GM21423 (cell line): ENCODE results near the gene FOS.

Source experiments
- ATAC-seq: cut with Tn5 transposase; IDR thresholded peaks from one replicate; pipeline ENCODE4 v1.9.1; 2021; ENCODE audit warnings: mild to moderate bottlenecking, moderate library complexity; ENCODE audit not compliant: unreplicated experiment

Gene FOS

DNA sequence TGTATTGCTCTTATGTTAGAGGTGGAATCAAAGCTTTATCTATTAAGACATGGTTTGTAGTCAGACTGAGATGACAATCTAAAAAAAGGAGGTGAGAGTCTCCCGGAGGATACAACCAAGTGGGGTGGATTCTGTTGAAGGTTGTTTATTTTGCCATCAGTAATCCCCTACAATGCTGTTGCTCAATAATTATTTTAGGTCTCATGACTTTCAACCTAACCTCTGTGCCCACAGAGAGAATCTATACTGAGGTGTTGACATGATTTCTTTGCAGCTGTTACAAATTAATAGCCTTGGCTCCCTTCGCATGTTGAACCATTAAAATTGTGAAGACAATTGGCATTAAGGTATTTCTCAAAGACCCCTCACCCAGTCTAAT, 28.7 kb upstream of the FOS start:
- ATAC-seq = peak; percentile 18

DNA sequence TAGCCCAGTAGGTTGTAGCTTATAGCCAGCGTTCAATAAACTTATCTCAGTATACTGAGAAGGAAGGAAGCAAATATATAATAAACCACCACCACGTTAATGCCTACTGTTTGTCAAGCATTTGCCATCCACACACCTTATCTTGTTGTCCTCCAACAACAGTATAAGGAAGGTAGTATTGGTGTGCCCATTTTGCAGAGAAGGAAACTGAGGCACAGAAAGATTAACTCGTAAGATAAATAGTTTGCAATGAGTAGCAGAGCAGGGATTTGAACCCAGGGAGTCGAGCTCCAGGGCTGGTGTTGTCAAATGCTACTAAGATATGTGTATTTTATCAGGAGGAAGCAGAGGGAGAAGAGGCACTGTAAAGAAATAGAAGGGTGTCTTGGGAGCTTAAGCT, 27.8 kb upstream of the FOS start:
- no peak for ATAC-seq

DNA sequence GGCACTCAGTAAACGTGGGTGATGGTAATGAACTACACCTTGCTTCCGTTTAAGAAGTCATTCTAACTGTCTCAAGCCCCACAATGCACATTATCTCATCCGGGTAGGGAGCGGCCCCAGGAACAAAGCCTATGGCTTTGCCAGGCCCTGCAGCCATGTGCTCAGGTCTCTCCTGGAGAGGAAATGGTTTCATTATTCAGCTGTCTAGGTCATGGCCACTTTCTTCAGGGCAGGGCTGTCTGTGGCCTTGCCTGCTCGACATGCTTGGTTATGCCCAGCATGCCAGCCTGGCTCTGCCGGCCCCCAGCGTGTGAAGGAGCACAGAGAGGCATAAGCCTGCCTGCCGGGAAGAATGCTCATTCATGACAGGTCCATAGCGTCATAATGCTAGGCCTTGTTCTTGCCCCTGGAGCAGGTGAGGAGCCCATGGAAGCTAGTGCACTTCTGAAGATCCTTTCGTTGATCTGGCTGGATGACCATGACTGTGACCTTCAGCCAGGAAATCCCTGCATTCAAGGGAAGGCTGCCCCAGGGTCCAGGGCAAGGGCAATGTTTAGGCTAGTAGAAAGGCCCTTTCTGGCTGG, 26.3 kb upstream of the FOS start:
- ATAC-seq = no peak

DNA sequence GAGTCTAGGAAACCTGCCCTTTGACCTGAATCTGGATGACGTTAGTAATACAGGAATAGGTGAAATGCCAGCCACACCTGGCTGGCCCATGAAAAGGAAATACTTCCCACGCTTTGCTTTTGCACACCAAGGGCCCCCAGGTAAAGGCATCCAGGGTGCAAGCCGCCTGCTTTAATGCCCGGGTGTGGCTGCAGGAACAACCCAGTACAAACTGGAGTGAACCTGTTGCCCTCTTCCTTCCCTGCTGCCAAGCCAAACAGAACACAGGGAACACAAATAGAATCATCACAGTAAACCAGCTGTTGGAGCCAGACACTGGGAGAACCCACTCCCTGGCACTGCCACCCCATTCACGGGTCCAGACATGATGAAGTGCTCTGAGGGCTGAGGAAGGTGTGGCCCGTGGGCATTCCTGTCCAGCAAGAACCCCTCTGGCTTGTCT, 24.2 kb upstream of the FOS start:
- no peak for ATAC-seq

DNA sequence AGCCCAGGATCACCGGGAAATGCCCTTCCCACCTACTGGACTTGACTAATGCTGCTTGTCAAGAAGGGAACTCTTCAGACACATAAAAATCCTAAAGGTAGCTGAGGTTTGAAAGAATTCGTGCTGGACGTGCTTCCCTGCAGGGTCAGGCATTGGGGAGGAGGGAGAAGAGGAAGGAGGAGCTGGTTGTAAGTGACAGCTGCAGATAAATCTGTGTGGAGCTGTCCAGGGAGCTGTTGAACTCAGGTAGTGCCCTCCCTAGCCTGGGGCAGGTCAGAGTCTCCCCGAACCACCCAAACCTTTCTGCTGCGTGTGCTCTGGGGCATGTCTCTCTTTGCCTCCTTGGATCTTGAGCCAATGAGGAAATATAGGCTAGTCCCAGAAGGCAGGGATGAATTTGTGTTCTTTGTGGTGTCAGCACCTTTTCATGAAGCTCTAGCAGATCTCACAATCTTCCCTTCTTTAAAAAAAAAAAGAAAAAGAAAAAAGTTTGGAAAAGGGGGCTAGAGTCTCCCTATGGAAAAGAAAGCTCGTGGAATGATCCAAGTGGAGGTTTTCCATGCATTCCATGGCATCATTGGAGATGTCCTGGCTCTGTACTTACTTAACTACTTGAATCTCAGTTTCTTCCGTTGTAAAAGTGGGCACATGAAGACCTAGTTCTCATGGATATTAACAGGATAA, 23.6 kb upstream of the FOS start:
- ATAC-seq = no peak

DNA sequence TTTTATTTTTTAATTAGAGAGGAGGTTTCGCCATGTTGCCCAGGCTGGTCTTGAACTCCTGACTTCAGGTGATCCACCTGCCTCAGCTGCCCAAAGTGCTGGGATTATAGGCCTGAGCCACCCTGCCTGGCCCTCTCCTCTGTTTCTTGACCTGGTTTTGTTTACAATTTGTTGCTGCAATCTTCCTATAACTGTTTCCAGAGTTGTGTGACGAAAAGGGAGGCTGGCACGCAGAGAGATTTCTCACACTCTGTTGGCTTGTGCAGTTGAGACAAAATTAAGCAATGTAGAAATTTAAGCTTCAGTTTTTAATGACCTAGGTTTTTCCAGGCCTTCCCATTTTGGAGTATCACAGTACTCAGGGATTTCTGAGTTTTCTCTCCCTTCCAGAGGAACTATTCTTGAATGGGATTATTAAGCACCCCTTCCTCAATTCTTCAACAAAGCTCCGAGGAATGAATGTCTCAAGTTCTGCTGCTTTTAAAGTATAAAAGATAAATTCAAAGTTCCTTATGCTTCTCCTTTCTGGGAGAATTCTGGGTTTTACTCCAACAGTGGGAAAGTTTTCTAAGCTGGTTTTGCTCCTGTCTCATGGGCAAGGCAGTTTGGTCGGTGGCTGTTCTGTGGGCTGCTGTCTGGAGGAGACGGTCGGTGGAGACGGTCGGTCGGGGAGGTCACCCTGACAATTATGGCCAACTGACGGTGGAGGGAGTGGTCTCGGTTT, 20.4 kb upstream of the FOS start:
- ATAC-seq = no peak

DNA sequence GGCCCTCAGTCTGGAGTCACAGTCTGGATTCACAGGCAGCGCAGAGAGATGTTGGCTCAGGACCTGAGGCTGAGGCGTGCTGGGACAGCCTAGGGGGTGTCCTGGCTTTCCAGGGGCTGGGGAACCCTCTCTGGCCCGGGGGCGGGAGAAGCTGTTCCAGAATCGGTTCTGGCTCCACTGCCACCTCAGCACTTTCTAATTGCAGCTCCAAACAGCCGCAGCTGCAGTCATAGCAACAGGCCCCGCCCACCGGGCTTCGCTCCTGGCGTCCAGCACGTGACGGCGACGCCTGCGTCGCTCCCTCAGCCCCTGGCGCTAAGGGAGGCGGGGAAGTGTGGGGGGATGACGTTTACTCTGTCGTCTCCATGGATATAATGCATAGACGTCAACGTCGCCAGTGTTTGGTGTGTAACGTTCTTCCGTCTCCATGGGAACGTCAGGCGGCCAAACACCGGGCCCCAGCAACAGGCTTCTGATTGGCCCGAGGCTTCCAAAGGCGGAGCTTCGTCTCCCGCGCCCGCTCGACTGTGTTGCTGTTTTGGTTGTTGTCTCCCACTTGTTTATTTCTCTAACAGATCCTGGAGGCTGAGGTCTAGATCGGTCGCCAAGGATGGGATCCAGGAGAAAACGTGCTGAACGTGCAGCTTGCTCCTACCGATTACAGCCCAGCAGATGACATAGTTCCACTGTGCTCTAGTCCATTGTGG, 19.7 kb upstream of the FOS start:
- ATAC-seq = peak; percentile 93

DNA sequence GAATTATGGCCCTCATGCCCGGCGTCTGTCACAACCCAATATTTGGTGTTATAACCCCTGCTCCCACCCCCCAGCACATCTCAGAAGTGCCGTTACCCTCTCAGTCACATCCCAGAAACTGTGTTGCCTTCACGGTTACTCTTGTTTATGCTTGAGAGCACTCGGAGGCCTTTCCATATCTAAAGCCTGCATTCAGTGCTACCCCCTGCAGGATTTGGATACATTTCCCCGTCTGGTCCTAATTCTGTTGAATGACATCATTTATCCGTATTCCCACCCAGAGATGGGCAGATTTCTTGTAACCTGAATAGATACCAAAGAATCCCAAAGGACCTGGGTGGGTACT, 19.1 kb upstream of the FOS start:
- ATAC-seq = no peak

DNA sequence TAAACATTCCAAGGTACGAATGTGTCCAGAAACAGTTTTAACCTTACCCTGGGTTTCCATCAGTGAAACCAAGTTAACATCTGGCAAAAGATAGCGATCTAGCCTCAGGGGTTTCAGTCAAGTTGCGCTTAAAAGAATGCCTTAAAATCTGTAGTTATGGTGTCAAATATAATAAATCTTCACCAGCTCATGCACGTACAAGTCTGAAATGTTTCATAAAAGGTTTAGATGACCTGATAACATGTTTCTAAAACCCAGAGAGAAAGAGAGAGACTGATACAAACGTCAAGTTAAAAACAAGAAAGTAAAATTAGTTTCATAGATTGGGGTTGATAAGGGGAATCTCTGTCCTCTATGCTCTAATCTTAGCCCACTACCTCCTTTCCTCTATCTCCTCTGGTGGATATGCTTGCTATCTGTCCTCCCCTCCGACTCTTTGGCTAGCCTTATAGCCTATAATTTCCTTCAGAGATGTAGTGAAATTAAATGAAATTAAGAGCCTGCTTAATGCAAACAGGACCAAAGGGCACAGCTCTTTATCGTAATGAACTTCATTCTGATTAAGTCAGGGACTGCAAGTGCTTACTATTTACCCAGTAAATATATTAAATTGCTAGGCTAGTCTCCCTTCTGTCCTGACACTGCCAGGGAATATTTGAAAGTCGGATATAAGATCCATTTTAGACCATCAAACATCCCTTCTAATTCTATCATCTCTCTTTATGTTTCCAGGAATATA, 18.4 kb upstream of the FOS start:
- no peak for ATAC-seq

DNA sequence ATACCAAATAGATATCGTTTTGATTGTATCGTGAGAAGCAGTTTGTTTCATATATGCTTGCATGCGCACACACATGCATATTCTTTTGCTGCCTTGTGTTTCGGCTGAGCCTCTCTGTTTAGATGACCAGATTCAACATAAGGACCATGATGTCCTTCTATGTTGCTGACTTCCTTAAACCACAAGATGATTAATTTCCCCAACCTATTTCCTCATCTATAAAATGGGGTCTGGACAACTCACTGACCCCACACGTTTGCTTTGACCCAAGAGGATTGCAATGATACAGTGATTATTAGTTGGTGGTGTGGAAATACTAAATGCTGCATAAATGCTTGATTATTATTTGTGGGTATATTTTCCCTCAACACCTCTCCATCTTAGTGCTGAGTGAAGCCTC, 16.8 kb upstream of the FOS start:
- ATAC-seq = no peak

DNA sequence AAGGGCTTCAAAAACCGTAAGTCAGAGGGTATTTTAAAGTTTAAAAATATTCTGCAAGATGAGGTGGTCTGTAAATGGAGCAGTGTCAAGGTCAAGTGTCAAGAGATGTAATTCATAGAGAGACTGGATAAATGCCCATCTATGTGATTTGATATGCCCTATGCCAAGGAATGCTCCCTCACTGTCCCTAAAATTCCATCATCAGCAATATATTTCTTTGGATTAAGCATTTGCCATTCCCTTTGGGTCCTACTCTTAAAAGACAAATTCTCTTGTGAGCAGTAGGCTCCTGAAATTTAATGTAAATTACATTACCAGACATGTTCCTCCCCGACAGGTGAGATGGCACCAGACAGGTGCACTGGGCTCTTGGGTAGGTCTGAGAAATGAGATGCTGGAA, 16.0 kb upstream of the FOS start:
- no peak for ATAC-seq

DNA sequence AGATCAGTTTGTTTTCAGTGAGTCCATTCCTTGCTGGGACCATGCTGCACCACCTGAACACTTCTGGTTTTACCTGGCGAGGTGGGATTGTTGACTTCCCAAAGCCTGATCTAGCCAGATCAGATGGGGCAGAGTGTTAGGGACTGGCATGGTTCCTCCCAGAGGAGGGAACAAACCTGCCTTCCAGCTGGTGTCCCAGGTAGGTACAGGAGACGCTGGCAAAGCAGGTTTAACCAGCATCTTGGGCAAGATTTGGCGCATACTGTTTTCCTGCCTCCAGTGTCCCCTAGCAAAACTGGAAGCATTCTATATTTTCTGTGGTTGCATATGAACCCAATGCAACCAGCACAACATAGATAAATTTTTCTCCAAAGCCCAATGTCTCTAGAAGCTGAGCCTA, 14.6 kb upstream of the FOS start:
- no peak for ATAC-seq

DNA sequence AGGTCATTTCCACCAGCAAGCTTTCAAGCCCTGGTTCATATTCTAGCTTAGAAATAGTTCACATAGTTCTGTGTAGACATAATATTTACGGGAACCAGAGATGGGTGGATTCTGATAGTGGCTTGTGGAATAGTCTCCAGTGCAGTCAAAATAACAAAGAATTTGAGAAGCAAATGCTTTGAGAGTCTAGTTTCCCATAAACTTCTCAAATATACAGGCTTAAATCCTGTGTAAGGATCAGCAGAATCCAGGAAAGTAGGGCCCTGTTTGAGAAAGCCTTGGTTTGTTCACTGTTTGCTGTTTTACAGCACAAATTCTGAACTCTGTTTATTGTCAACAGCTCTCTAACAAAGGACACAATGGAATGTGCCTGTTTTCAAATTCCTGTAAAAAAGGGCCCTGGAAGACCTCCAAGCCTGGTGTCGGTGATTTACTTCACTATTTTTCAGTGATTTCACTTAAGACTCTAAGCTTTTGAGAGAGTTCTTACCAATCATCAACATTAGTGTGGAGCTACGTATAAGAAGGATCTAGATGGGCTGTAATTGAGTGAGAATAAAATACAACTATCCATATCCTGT, 11.4 kb upstream of the FOS start:
- no peak for ATAC-seq

DNA sequence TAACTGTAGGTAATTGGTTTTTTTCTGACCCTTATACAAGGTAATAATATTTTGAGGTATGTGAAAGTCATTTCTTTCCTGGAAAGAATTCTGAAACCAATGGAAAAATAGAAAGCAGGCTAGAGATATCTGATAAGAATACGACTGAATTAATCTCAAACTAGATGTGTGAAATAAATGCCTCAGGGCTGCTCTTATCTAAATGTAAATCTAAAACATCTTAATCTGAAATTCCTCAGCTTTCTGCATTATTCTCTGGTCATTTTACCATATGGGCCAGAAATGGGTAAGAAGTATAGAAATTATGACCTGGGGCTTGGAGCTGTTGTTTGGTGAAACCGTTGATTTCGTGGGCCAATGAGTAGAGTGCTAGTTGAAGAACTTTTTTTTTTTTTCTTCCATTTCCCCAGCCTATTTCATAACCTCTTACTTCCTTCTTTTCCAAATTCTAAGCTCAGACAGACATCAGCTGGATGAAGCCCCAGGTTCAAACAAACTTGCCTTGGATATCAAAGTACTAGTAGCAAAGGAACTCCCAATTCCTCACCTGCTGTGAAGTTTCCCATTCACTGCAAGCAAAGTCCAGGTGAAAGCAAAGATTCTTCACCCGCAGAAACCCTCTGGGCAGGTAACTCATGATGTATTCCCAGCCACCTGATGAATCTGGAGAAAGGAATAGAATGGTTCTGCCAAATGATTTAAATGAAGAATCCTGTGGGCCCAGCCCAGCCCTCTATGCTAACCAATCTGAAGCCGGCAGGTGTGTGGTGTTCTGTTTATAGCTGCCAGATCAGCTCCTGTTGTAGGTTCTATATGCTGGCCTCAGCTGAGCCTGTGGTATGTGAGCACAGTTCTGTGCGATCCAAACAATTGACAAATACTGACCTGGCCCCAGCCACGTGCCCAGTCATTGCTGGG, 9.7 kb upstream of the FOS start:
- no peak for ATAC-seq

DNA sequence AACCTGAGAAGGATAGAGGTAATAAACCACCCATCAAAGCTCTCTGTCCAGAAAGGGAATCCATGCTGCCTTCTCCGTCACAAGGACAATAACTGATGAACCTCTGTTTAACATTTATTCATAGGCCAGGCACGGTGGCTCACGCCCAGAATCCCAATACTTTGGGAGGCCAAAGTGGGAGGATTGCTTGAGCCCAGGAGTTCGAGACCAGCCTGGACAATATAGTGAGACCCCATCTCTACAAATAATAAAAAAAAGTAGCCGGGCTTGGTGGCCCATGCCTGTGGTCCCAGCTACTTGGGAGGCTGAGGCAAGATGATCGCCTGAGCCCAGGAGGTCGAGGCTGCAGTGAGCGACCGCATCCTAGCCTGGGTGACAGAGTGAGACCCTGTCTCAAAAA, 7.1 kb upstream of the FOS start:
- no peak for ATAC-seq

DNA sequence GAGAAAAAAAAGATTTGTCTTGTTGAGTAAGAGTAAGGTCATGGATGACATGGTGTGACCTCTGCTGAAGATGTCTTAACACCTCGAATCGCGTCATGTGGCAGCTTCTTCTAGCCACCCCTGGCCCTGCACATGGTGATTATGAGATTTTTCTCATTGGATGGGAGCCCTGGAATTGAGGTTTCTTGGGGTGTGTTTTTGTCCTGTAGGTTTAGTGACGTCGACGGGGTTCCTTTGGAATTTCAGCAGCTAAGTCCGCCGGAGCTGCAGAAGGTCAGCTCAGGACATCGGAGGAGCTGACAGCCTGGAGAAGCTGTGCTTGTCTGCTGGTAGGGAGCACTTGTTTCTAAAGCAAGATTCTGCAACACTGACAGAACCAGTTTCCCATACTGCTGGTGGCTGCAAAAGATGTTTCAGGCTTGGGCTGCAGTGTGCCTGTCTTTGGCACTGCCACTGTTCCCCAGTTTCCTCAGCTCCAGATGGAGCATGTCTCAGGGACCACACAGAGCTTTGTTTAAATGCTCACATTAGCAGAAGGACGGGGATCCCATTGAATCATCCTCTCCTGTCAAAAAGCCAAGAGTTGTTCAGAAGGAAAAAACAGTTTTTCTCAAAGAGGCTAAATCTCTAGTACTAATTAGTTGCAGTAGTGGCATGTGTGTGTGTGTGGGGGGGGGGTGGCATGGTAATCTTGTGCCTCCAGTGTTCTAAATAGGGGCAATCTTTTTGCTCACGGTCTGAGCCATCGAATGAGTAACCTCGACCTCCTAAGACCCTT, 5.2 kb upstream of the FOS start:
- ATAC-seq = no peak

DNA sequence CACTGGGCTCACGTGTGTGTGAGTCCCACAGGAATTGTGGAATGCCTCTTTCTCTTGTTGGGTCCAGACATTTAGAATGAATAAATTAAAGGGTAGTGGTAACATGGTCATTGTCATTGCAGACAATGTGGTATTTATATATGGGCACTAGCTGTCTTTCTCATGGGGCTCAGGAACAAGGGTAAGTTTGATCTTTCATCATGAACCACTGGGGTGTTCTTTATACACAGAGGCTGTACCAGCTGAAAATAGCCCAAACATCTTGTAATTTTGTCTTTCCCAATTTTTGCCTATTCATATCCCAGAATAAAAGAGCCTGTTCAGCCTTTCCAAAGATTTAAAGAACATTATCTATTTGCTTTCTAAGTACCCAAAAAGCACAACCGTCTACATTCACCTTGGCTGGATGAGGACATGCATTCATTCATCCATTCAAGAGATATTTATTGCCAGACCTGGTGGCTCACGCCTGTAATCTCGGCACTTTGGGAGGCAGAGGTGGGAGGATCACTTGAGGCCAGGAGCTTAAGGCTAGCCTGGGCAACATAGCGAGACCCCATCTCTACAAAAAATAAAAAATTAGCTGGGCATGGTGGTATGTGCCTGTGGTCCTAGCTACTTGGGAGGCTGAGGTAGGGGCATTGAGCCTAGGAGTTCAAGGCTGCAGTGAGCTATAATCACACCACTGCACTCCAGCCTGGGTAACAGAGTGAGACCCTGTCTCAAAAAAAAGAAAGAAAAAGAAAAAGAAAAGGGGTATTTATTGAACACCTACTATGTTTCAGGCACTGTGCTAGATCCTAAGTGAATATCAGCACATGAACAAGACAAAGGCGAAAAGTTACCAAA, 4.4 kb upstream of the FOS start:
- no peak for ATAC-seq

DNA sequence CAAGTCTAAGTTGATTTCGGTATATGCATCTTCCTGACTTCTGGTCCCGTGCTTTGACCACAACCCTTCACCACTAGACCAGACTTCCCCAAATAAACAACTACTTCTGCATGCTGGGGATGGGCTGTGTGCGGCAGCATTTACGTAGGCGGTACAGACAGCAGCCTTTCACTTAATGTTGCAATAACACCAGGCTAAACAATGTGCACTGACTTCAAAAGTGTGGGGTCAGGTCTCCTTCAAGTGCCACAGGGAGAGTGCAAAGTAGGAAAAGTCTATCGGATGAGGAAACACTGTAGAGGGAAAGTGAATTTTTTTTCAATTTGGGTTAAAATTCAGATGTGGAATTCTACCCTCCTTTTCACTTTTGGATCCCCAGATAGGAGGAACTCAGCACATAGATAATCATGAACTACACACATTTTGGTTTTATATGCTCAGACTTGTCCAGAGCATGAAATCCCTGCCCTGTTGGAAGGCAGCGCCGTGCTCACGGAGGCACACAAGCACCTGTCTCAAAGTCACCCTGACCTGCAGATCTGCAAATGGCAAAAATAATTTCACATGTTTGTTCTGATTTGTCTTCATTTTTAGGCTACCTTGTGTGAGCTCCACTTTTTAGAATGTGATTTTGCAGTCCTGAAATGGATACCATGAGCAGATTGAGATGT, 3.6 kb upstream of the FOS start:
- no peak for ATAC-seq
